Skin of body (tissue), 2 donors: ENCODE measurements around the gene KRT15. TPM values are rescaled to one million over a fixed set of nuclear protein-coding genes. Genes with fewer than 3 reads are reported as not detected.

Experiments
- DNase-seq: peaks from one replicate; lab custom pipeline; 2025; lab: John Stamatoyannopoulos, UW
- total RNA-seq: library from RNA; depleted of rRNA; stranded (reverse); fragments of >200 nt; gene quantifications from one replicate; pipeline ENCODE4 v1.2.3, GENCODE V29; 2014

Gene KRT15
- total RNA-seq, 1 donor from 2014 or later: 348 TPM

- no peak for DNase-seq
These were observed 12.6 kb downstream of the KRT15 start for GRCh38 chr17:41505809-41506767.

GRCh38 chr17:41505007-41505808 lies 13.5 kb downstream of the KRT15 start, which contains the start of gene KRT13:
Gene KRT13, minus strand, starts transcription at chr17:41505612. Its CDS starts 62 bp downstream, at chr17:41505550.
- DNase-seq: no peak

GRCh38 chr17:41504246-41504977 lies 14.3 kb downstream of the KRT15 start:
- DNase-seq: no peak

GRCh38 chr17:41503202-41503601 lies 15.5 kb downstream of the KRT15 start:
- no peak for DNase-seq

- no peak for DNase-seq
These were observed 18.4 kb downstream of the KRT15 start for GRCh38 chr17:41500131-41500911.

- DNase-seq: no peak
These were observed 19.0 kb downstream of the KRT15 start for GRCh38 chr17:41499714-41500113.

GRCh38 chr17:41498276-41498675 lies 20.4 kb downstream of the KRT15 start:
- no peak for DNase-seq

- DNase-seq: no peak
These were observed 21.7 kb downstream of the KRT15 start for GRCh38 chr17:41496803-41497484.

GRCh38 chr17:41494524-41494923 lies 24.2 kb downstream of the KRT15 start:
- no peak for DNase-seq

- no peak for DNase-seq
These were observed 25.9 kb downstream of the KRT15 start for GRCh38 chr17:41492771-41493170.

GRCh38 chr17:41492351-41492750 lies 26.3 kb downstream of the KRT15 start:
- no peak for DNase-seq

GRCh38 chr17:41491476-41491875 lies 27.2 kb downstream of the KRT15 start:
- no peak for DNase-seq

- no peak for DNase-seq
These were observed 28.4 kb downstream of the KRT15 start for GRCh38 chr17:41490000-41490990.

GRCh38 chr17:41489531-41489930 lies 29.2 kb downstream of the KRT15 start, which contains the start of gene KRT36:
Gene KRT36, minus strand, starts transcription at chr17:41489910. Its CDS starts 46 bp downstream, at chr17:41489864.
- DNase-seq: no peak

GRCh38 chr17:41486809-41487530 lies 31.7 kb downstream of the KRT15 start:
- no peak for DNase-seq

- no peak for DNase-seq
These were observed 32.4 kb downstream of the KRT15 start for GRCh38 chr17:41486316-41486715.

GRCh38 chr17:41484920-41485904 lies 33.5 kb downstream of the KRT15 start:
- DNase-seq: no peak
